ENCODE data around the gene APAF1. TPM values are rescaled to one million over a fixed set of nuclear protein-coding genes. Genes with fewer than 3 reads are reported as not detected.
A peak's percentile ranks its signal among the peaks of the same experiment; 100 is the strongest.

The APAF1 gene
- total and polyA plus RNA-seq, 2 of the 13 experiments (the other 11 are each of a cell fraction or from before 2014, with no cell fraction given): 6.0 to 13.0 TPM

GRCh38 chr12:98725476-98726247 lies 80.6 kb downstream of the APAF1 start (continued):
- TF ChIP-seq PRDM10 (CRISPR knock-in tag; IDR thresholded peaks at IDR 0.05; ENCODE audit: low read depth) (no peak), ZMYM4 (CRISPR knock-in tag; IDR thresholded peaks at IDR 0.05) (no peak), ZFP90 (CRISPR knock-in tag; IDR thresholded peaks at IDR 0.05; ENCODE audit: borderline replicate concordance) (no peak), SMC3 (IDR thresholded peaks at IDR 0.05; ENCODE audit: low read length) (peak; percentile 45; the same call in 1 of the 2 replicates), ZNF7 (CRISPR knock-in tag; IDR thresholded peaks at IDR 0.05) (no peak), STAG1 (CRISPR knock-in tag; IDR thresholded peaks at IDR 0.05) (peak; percentile 62), TAF1 (CRISPR knock-in tag; IDR thresholded peaks at IDR 0.05) (no peak)

GRCh38 chr12:98727196-98727595 lies 82.1 kb downstream of the APAF1 start:
- Histone ChIP-seq H3K4me1 (ENCODE audit: insufficient read depth, low read length) (no peaks in the 10 kb centered on the region; the same call in 1 of the 2 replicates), H3K9ac (ENCODE audit: insufficient read depth, low read depth, low read length) (no peak overlapping the region), H3K4me3 (replicated peaks in 1 of 3; ENCODE audit: insufficient read depth in 1 of 3, low read depth in 2 of 3, low read length in 3 of 3) (no peak overlapping the region), H3K4me2 (ENCODE audit: low read depth, low read length) (no peak overlapping the region), H4K20me1 (ENCODE audit: insufficient read depth, low read length) (no peaks in the 10 kb centered on the region; the same call in 1 of the 2 replicates), H3K36me3 (replicated peaks in 1 of 2; ENCODE audit: control insufficient read depth in 1 of 2, insufficient read depth in 2 of 2, low read length in 2 of 2) (peaks cover 16 to 49% of the 10 kb centered on the region in 2 experiments; a peak in 4 of 5 replicates), H3K9me3 (ENCODE audit: low read length) (no peaks in the 10 kb centered on the region), H3K27me3 (ENCODE audit: control insufficient read depth in 1 of 2, insufficient read depth in 2 of 2, low read length in 2 of 2) (no peaks in the 10 kb centered on the region), H3K79me2 (ENCODE audit: insufficient read depth, low read length) (no peaks in the 10 kb centered on the region), H2AFZ (ENCODE audit: low read length) (no peak overlapping the region), H3K27ac (ENCODE audit: extremely low read length, insufficient read depth, low read length) (no peak overlapping the region)
- ATAC-seq: no peak
- ChIA-PET CTCF (ENCODE audit: low intra/inter-chr PET ratio, low total read pairs) (no interaction called here), POLR2A (no interaction called here)
- WGBS (ENCODE audit: low lambda C conversion rate): 96% methylated on average over 5 of the region's 5 CpGs
- no TSS peak for BruUV-seq (replicated peaks)
- in situ Hi-C loops (cut with HindIII; ENCODE audit: extremely low pct_ligation_motif_present, low pct_unique_long_range_greater_than_20kb) (no loop called here), intact Hi-C loops (cut with micrococcal nuclease; ENCODE audit: unreplicated experiment) (loop anchor here (2.0 kb wide), 1 partner anchor 16 kb away; no protein-coding TSS in a partner anchor)
- no peak for FAIRE-seq
- no peak for DNase-seq (ENCODE audit: low spot score)
- no peak for TF ChIP-seq ZNF784 (CRISPR knock-in tag; IDR thresholded peaks at IDR 0.05; ENCODE audit: borderline replicate concordance)
- TF ChIP-seq ZNF629 (CRISPR knock-in tag; conservative IDR thresholded peaks at IDR 0.05): no peak
- no peak for TF ChIP-seq ZNF616 (CRISPR knock-in tag; IDR thresholded peaks at IDR 0.05; ENCODE audit: low read depth)
- no peak for TF ChIP-seq SUZ12 (IDR thresholded peaks at IDR 0.05; ENCODE audit: low read depth, low read length)
- no peak for TF ChIP-seq KLF9 (CRISPR knock-in tag; IDR thresholded peaks at IDR 0.05; ENCODE audit: low read depth)
- TF ChIP-seq DPF2 (CRISPR knock-in tag; IDR thresholded peaks at IDR 0.05; ENCODE audit: borderline replicate concordance, low read depth): no peak
- no peak for TF ChIP-seq RBM39 (IDR thresholded peaks at IDR 0.05; ENCODE audit: low read depth, low read length, poor library complexity, severe bottlenecking)
- TF ChIP-seq ESRRA (CRISPR knock-in tag; IDR thresholded peaks at IDR 0.05; ENCODE audit: low read depth): no peak
- no peak for TF ChIP-seq ZNF510 (CRISPR knock-in tag; IDR thresholded peaks at IDR 0.05; ENCODE audit: low read depth)
- TF ChIP-seq HNF1B (CRISPR knock-in tag; IDR thresholded peaks at IDR 0.05): no peak
- no peak for TF ChIP-seq ZBTB7A (CRISPR knock-in tag; IDR thresholded peaks at IDR 0.05)
